DND-41 (cell line): ENCODE data around the gene PEX14.

Source experiments
- ATAC-seq: fragments of 200-7000 bp; cut with Tn5 transposase; 3 replicates; pipeline ENCODE4 v1.9.1; 2021; ENCODE audit warnings: low read depth; ENCODE audit not compliant: insufficient read depth
- DNase-seq: peaks from one replicate; pipeline ENCODE4 v3.0.0-alpha.2; 2020
- H2AFZ ChIP-seq: 2 replicates; pipeline ENCODE4 v1.6.0; 2012; ENCODE audit warnings: low read depth, low read length
- H3K27ac ChIP-seq: 2 replicates; pipeline ENCODE4 v1.5.1; 2012; ENCODE audit warnings: low read length, inconsistent platforms
- H3K27me3 ChIP-seq: fragments of 200-600 bp; sonication (generic); 2 replicates; pipeline ENCODE4 v1.6.0; 2012; ENCODE audit warnings: low read length, mild to moderate bottlenecking, inconsistent platforms; ENCODE audit not compliant: insufficient read depth, poor library complexity
- H3K36me3 ChIP-seq: 2 replicates; pipeline ENCODE4 v1.5.1; 2012; ENCODE audit warnings: low read length, inconsistent platforms; ENCODE audit not compliant: insufficient read depth
- H3K4me1 ChIP-seq: 2 replicates; pipeline ENCODE4 v1.5.1; 2012; ENCODE audit warnings: mild to moderate bottlenecking, low read length; ENCODE audit not compliant: insufficient read depth
- H3K4me2 ChIP-seq: 2 replicates; pipeline ENCODE4 v1.6.0; 2012; ENCODE audit warnings: mild to moderate bottlenecking, moderate library complexity, low read length, inconsistent platforms; ENCODE audit not compliant: insufficient read depth
- H3K4me3 ChIP-seq, 2 experiments: fragments of 200-600 bp in 1 of 2; shearing (Covaris generic) in 1 of 2; 2 replicates each; pipeline ENCODE4 v1.5.1; 2012 to 2016; ENCODE audit warnings: inconsistent platforms in 2 of 2, low read length in 2 of 2, mild to moderate bottlenecking in 2 of 2, low read depth in 1 of 2, moderate library complexity in 1 of 2
- H3K79me2 ChIP-seq: 2 replicates; pipeline ENCODE4 v1.6.0; 2012; ENCODE audit warnings: low read length, inconsistent platforms; ENCODE audit not compliant: insufficient read depth
- H3K9ac ChIP-seq: 2 replicates; pipeline ENCODE4 v1.6.0; 2012; ENCODE audit warnings: low read depth, mild to moderate bottlenecking, inconsistent platforms, low read length, moderate library complexity
- H3K9me3 ChIP-seq: 2 replicates; pipeline ENCODE4 v1.5.1; 2012; ENCODE audit warnings: low read length, moderate library complexity, mild to moderate bottlenecking, inconsistent platforms; ENCODE audit not compliant: insufficient read depth, severe bottlenecking
- H4K20me1 ChIP-seq: 2 replicates; pipeline ENCODE4 v1.6.0; 2012; ENCODE audit warnings: low read length; ENCODE audit not compliant: insufficient read depth
- CTCF ChIP-seq: IDR thresholded peaks from 2 replicates; pipeline ENCODE4 v1.5.1; 2012; ENCODE audit warnings: borderline replicate concordance, low read length, moderate library complexity, mild to moderate bottlenecking; ENCODE audit not compliant: poor library complexity, severe bottlenecking; ENCODE audit errors: extremely low read depth
- EZH2 ChIP-seq: IDR thresholded peaks from 3 replicates; pipeline ENCODE4 v1.6.1; 2012; ENCODE audit warnings: borderline replicate concordance, low read depth, mild to moderate bottlenecking, moderate library complexity, low read length, inconsistent platforms; ENCODE audit not compliant: severe bottlenecking

The PEX14 gene

GRCh38 chr1:10559386-10559785, 84.6 kb downstream of the PEX14 start:
- H3K79me2 ChIP-seq = no peaks in the 10 kb centered on the region
- no peak for TF ChIP-seq EZH2
- TF ChIP-seq CTCF = no peak
- H4K20me1 ChIP-seq = peaks cover 9% of the 10 kb centered on the region
- ATAC-seq (no peak), DNase-seq (no peak)
- no peaks in the 10 kb centered on the region for H3K4me1 ChIP-seq
- H3K36me3 ChIP-seq = no peaks in the 10 kb centered on the region; the same call in 1 of the 2 replicates
- H3K9ac ChIP-seq = no peak overlapping the region
- H3K27ac ChIP-seq = no peak overlapping the region
- no peaks in the 10 kb centered on the region for H3K27me3 ChIP-seq
- no peak overlapping the region for H3K4me2 ChIP-seq
- peaks cover 3% of the 10 kb centered on the region for H3K9me3 ChIP-seq
- no peak overlapping the region for H3K4me3 ChIP-seq
- H2AFZ ChIP-seq = no peak overlapping the region

GRCh38 chr1:10561497-10561896, 86.7 kb downstream of the PEX14 start:
- Histone ChIP-seq H3K4me1 (no peaks in the 10 kb centered on the region), H2AFZ (no peak overlapping the region), H3K9ac (no peak overlapping the region), H3K4me2 (no peak overlapping the region), H3K27me3 (no peaks in the 10 kb centered on the region), H3K79me2 (no peaks in the 10 kb centered on the region), H4K20me1 (no peaks in the 10 kb centered on the region), H3K4me3 (no peak overlapping the region), H3K36me3 (no peaks in the 10 kb centered on the region), H3K27ac (no peak overlapping the region), H3K9me3 (peaks cover 3% of the 10 kb centered on the region)
- DNase-seq = no peak
- no peak for ATAC-seq
- TF ChIP-seq CTCF (no peak), EZH2 (no peak)

- TF ChIP-seq CTCF (peak; percentile 23), EZH2 (no peak)
- no peak overlapping the region for H3K4me3 ChIP-seq
- ATAC-seq (no peak), DNase-seq (no peak)
- H3K27ac ChIP-seq = no peak overlapping the region
- H3K4me1 ChIP-seq = no peaks in the 10 kb centered on the region
- H2AFZ ChIP-seq = no peak overlapping the region
- no peaks in the 10 kb centered on the region for H3K36me3 ChIP-seq
- no peaks in the 10 kb centered on the region for H3K79me2 ChIP-seq
- no peak overlapping the region for H3K4me2 ChIP-seq
- no peaks in the 10 kb centered on the region for H4K20me1 ChIP-seq
- no peak overlapping the region for H3K9ac ChIP-seq
- no peaks in the 10 kb centered on the region for H3K27me3 ChIP-seq
- H3K9me3 ChIP-seq = peaks cover 3% of the 10 kb centered on the region
Observed at GRCh38 chr1:10561955-10562354, 87.2 kb downstream of the PEX14 start.

GRCh38 chr1:10564063-10564462, 89.3 kb downstream of the PEX14 start:
- Histone ChIP-seq H4K20me1 (no peaks in the 10 kb centered on the region), H3K27me3 (no peaks in the 10 kb centered on the region), H3K4me2 (no peak overlapping the region), H3K9me3 (peaks cover 3% of the 10 kb centered on the region), H2AFZ (no peak overlapping the region), H3K9ac (no peak overlapping the region), H3K4me1 (no peaks in the 10 kb centered on the region), H3K4me3 (no peak overlapping the region), H3K36me3 (no peaks in the 10 kb centered on the region), H3K27ac (no peak overlapping the region), H3K79me2 (no peaks in the 10 kb centered on the region)
- ATAC-seq (no peak), DNase-seq (no peak)
- no peak for TF ChIP-seq EZH2
- TF ChIP-seq CTCF = no peak
